Measurements from ENCODE around the gene CDH23.

The CDH23 gene

GRCh38 chr10:71649631-71650030 is 252.9 kb downstream of the CDH23 start:
- no peak for DNase-seq (ENCODE audit: low read depth)
- H3K4me3 ChIP-seq (ENCODE audit: low read depth, low read length), result no peak overlapping the region
- no peak for TF ChIP-seq CTCF (conservative IDR thresholded peaks at IDR 0.05; ENCODE audit: low read depth, low read length)

GRCh38 chr10:71650397-71650796 is 253.7 kb downstream of the CDH23 start:
- DNase-seq (ENCODE audit: low read depth), result no peak
- TF ChIP-seq CTCF (conservative IDR thresholded peaks at IDR 0.05; ENCODE audit: low read depth, low read length), result no peak

DNA sequence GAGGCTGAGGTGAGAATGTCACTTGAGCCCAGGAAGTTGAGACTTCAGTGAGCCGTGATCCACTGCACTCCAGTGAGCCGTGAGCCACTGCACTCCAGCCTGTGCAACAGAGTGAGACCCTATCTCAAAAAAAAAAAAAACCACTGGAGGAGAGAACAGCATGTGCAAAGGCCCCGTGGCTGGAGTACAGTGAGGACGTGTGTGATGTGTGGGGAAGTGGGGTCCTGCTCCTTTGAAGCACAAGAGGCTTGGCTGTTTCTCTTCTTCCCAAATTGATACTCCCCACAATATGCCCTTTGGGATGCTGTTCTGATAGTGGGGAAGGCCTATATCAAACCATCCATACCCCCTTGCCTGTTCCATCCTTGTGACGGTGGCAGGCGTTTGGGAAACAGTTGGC is 254.7 kb downstream of the CDH23 start:
- no peak overlapping the region for H3K4me3 ChIP-seq (ENCODE audit: low read depth, low read length)
- DNase-seq (ENCODE audit: low read depth), result no peak
- TF ChIP-seq CTCF (conservative IDR thresholded peaks at IDR 0.05; ENCODE audit: low read depth, low read length), result no peak

More at GRCh38 chr10:71650397-71650796, 253.7 kb downstream of the CDH23 start:
- no peak overlapping the region for H3K4me3 ChIP-seq (ENCODE audit: low read depth, low read length)

DNA sequence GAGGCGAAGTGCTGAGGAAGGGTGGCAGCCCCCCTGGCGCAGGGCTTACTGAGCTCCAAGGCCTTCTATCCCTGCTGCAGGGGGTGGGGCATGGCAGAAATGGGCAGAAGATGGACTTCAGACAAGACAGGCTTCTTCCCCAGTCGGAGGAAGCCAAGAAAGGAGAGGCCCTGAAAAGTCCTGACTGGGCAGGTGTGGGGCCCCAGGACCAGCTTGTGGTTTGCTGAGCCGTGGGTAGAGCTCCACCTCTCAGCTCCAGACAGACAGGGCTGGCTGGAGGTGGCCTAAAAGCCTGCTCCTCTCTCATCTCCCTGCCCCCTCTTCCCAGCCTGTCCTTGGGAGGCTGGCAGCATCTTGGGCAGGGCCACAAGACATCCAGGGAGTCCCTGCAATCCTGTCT is 255.2 kb downstream of the CDH23 start:
- no peak for DNase-seq (ENCODE audit: low read depth)
- no peak overlapping the region for H3K4me3 ChIP-seq (ENCODE audit: low read depth, low read length)
- TF ChIP-seq CTCF (conservative IDR thresholded peaks at IDR 0.05; ENCODE audit: low read depth, low read length), result no peak

DNA sequence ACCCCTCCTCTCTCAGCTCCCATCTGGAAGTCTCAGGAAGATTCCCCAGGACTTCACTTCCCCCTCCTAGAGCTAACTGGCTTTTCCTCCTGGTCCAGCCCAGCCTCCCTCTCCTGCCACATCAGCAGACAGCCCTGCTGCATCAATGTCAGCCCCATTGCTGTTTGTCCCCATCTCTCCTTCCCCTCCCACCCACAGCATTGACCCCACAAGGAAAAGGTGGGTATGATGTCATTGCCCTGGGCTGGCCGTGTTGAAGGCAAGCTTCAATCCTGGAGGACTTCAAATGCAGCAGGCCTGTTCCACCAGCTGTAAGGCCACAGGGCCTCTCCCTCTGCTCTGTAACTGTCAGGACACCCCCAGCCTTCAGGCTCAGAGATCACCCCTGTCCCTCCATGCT is 256.3 kb downstream of the CDH23 start:
- DNase-seq (ENCODE audit: low read depth), result no peak
- H3K4me3 ChIP-seq (ENCODE audit: low read depth, low read length), result no peak overlapping the region
- no peak for TF ChIP-seq CTCF (conservative IDR thresholded peaks at IDR 0.05; ENCODE audit: low read depth, low read length)

- H3K4me3 ChIP-seq (ENCODE audit: low read depth, low read length), result no peak overlapping the region
- TF ChIP-seq CTCF (conservative IDR thresholded peaks at IDR 0.05; ENCODE audit: low read depth, low read length), result no peak
- no peak for DNase-seq (ENCODE audit: low read depth)
Observed at GRCh38 chr10:71656220-71656619, 259.5 kb downstream of the CDH23 start.

GRCh38 chr10:71657604-71658466 is 261.1 kb downstream of the CDH23 start:
- no peak for TF ChIP-seq CTCF (conservative IDR thresholded peaks at IDR 0.05; ENCODE audit: low read depth, low read length)
- DNase-seq (ENCODE audit: low read depth), result no peak
- no peak overlapping the region for H3K4me3 ChIP-seq (ENCODE audit: low read depth, low read length)

Data from choroid plexus epithelial cell (primary cell).